CD4-positive, alpha-beta T cell (primary cell): ENCODE results near the gene MYO1C. TPM values are rescaled to one million over a fixed set of nuclear protein-coding genes. Genes with fewer than 3 reads are reported as not detected.

Experiments used
- ATAC-seq: fragments of 200-7000 bp; cut with Tn5 transposase; one replicate; pipeline ENCODE4 v1.10.0; 2022; ENCODE audit warnings: mild to moderate bottlenecking; ENCODE audit not compliant: poor library complexity
- CTCF ChIA-PET: fragments of 350-600 bp; sonication (Branson Sonifier 250); formaldehyde crosslinking; loops from one replicate; lab custom pipeline; 2021; ENCODE audit warnings: antibody characterized with exemption, inconsistent platforms; lab: Charles Lee
- POLR2A ChIA-PET: fragments of 350-600 bp; sonication (Branson Sonifier 250); formaldehyde crosslinking; loops from one replicate; lab custom pipeline; 2021; ENCODE audit warnings: antibody characterized with exemption, inconsistent platforms; lab: Charles Lee
- DNase-seq, 14 experiments: peaks; one replicate each; pipeline ENCODE4 v3.0.0-alpha.2; 2013 to 2020; ENCODE audit warnings: mixed read lengths in 2 of 14
- H3K27ac ChIP-seq, 2 donors: one replicate each; pipeline versions ENCODE4 v1.5.1 to v1.7.0; 2013; ENCODE audit warnings: low read length in 2 of 2, low read depth in 1 of 2, mild to moderate bottlenecking in 1 of 2
- H3K27me3 ChIP-seq, 2 experiments: 1 replicate in 1 of 2; 2 replicates in 1 of 2; pipeline versions ENCODE4 v1.6.1 to v1.7.0; 2013; ENCODE audit warnings: low read length in 2 of 2, control low read depth in 1 of 2, mild to moderate bottlenecking in 1 of 2, moderate library complexity in 1 of 2; ENCODE audit not compliant: insufficient read depth in 2 of 2, control insufficient read depth in 1 of 2
- H3K36me3 ChIP-seq: one replicate; pipeline ENCODE4 v1.6.1; 2013; ENCODE audit warnings: low read length, control low read depth; ENCODE audit not compliant: insufficient read depth
- H3K4me1 ChIP-seq: one replicate; pipeline ENCODE4 v1.6.1; 2013; ENCODE audit warnings: low read length, control low read depth; ENCODE audit not compliant: insufficient read depth
- H3K4me3 ChIP-seq: one replicate; pipeline ENCODE4 v1.5.1; 2013; ENCODE audit warnings: mild to moderate bottlenecking, low read length, moderate library complexity
- H3K9me3 ChIP-seq, 2 experiments: 1 replicate in 1 of 2; 2 replicates in 1 of 2; pipeline versions ENCODE4 v1.6.1 to v1.7.0; 2013; ENCODE audit warnings: low read length in 2 of 2, mild to moderate bottlenecking in 2 of 2, control low read depth in 1 of 2, moderate library complexity in 1 of 2; ENCODE audit not compliant: control insufficient read depth in 1 of 2, insufficient read depth in 1 of 2
- H3K27ac Mint-ChIP-seq: one replicate; pipeline ENCODE4 v1.8.0; 2020; ENCODE audit warnings: mixed read lengths
- H3K27me3 Mint-ChIP-seq: one replicate; pipeline ENCODE4 v1.8.0; 2021; ENCODE audit warnings: mixed read lengths
- H3K36me3 Mint-ChIP-seq: one replicate; pipeline ENCODE4 v1.8.0; 2021; ENCODE audit warnings: low read depth, mixed read lengths
- H3K4me1 Mint-ChIP-seq: one replicate; pipeline ENCODE4 v1.8.0; 2021; ENCODE audit warnings: low read depth, mixed read lengths
- H3K4me3 Mint-ChIP-seq: one replicate; pipeline ENCODE4 v1.8.0; 2020; ENCODE audit warnings: mild to moderate bottlenecking, mixed read lengths
- H3K9me3 Mint-ChIP-seq: one replicate; pipeline ENCODE4 v1.8.0; 2020; ENCODE audit warnings: mixed read lengths
- CTCF ChIP-seq: fragments of 200-600 bp; IDR thresholded peaks from one replicate; pipeline ENCODE4 v1.8.0; 2022; ENCODE audit warnings: antibody characterized with exemption, mild to moderate bottlenecking
- intact Hi-C, 2 experiments: fragments of 100-400 bp; cut with DNase I in 1 of 2; cut with micrococcal nuclease in 1 of 2; formaldehyde crosslinking; loops; one replicate each; pipeline versions ENCODE4 v1.15.1 to v1.9.0; 2023 to 2025; cut with DNase I, micrococcal nuclease
- polyA plus RNA-seq, 2 donors: library from polyadenylated mRNA; unstranded; fragments of 120-200 nt; gene quantifications; one replicate each; pipeline ENCODE4 v1.2.1, GENCODE V29; 2013
- total RNA-seq, 174 experiments: library from RNA in 2 of 174; stranded (reverse) in 2 of 174; gene quantifications; one replicate each; pipeline ENCODE4 v1.2.3 and lab custom pipeline; 2021 to 2026

The MYO1C gene, protein sequence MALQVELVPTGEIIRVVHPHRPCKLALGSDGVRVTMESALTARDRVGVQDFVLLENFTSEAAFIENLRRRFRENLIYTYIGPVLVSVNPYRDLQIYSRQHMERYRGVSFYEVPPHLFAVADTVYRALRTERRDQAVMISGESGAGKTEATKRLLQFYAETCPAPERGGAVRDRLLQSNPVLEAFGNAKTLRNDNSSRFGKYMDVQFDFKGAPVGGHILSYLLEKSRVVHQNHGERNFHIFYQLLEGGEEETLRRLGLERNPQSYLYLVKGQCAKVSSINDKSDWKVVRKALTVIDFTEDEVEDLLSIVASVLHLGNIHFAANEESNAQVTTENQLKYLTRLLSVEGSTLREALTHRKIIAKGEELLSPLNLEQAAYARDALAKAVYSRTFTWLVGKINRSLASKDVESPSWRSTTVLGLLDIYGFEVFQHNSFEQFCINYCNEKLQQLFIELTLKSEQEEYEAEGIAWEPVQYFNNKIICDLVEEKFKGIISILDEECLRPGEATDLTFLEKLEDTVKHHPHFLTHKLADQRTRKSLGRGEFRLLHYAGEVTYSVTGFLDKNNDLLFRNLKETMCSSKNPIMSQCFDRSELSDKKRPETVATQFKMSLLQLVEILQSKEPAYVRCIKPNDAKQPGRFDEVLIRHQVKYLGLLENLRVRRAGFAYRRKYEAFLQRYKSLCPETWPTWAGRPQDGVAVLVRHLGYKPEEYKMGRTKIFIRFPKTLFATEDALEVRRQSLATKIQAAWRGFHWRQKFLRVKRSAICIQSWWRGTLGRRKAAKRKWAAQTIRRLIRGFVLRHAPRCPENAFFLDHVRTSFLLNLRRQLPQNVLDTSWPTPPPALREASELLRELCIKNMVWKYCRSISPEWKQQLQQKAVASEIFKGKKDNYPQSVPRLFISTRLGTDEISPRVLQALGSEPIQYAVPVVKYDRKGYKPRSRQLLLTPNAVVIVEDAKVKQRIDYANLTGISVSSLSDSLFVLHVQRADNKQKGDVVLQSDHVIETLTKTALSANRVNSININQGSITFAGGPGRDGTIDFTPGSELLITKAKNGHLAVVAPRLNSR
- total RNA-seq (10 to 100 TPM; 21.0 to 24.7 TPM), total RNA-seq (lab: John Stamatoyannopoulos, UW) (15.3 to 115 (median 34.7) reads per million in 172 experiments)
- 10.7 TPM for polyA plus RNA-seq (2013, experiment 1 of 2)
- polyA plus RNA-seq (2013, experiment 2 of 2): 13.7 TPM

DNA sequence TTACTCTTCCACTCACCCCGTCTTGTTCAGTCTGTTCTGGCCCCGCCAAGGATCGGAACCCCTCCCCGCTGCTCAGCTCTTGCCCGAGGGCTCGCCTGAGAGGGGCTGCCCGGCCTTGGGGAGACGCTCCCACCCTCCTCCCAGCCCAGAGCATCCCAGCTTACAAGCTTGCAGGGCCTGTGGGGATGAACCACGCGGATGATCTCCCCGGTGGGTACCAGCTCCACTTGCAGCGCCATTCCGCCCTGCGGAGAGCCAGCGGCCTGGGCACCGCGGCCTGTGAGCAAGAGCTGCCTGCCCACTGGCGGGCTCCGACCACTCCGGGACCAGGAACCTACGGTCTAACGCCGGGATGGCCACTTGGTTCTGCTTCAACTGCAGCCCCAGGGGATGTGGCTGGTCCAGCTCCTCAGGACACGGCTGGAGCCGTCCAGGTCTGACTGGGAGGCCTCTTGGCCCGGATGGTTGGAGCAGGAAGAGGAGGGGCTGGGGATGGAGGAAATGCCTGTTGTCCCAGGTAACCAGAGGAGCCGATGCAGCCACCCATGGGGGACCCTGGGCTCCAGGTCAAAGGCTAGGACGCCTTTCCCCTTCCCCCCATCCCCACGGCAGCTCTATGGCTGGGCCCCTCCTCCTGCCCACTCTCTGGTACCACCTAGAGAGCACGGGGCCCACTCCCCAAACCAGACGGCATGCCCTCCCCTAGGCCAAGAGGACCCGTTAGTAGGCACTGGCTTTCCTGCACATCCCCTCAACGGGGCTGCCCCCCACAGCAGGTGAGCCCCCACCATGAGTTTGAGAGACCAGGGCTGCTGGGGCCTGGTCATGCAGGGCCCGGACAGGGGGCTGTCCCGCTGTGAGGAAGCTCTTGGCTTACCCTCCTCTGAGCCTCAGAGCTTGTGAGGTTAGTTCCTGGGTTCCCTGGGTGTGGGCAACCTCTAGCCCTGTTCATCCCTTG, at the start of gene MYO1C:
Gene MYO1C (minus strand): TSS at position 438 of the 958 bp plus-strand sequence. CDS start 199 bp downstream, at position 239.
- no peak for ATAC-seq
- peak in 1 of 14 experiments; percentile 42 for DNase-seq
- no peaks in the 10 kb centered on the region for H3K27me3 Mint-ChIP-seq
- peaks cover 35% of the 10 kb centered on the region for H3K36me3 Mint-ChIP-seq
- peaks cover 34% of the 10 kb centered on the region for H3K4me1 Mint-ChIP-seq
- no peaks in the 10 kb centered on the region for H3K9me3 Mint-ChIP-seq
- Histone ChIP-seq H3K27me3 (no peaks in the 10 kb centered on the region), H3K27ac (no peak within 1 kb of the TSS), H3K4me1 (peaks cover 52% of the 10 kb centered on the region), H3K9me3 (no peaks in the 10 kb centered on the region), H3K36me3 (peaks cover 28% of the 10 kb centered on the region), H3K4me3 (peak within 1 kb of the TSS; percentile 49)
- POLR2A ChIA-PET: interaction anchor here (1.1 to 4.1 kb wide), 4 partner anchors 24 to 36 kb away, joined by 3 to 33 read pairs (median 6); partner anchors contain the start of genes CRK and INPP5K
- CTCF ChIA-PET: interaction anchor here (1.1 kb wide), 1 partner anchor 23 kb away, joined by 5 read pairs; no protein-coding TSS in a partner anchor
- peak within 1 kb of the TSS; percentile 80 for H3K27ac Mint-ChIP-seq
- TF ChIP-seq CTCF: no peak
- intact Hi-C loops: loop anchor here (2.0 to 5.0 kb wide), 2 partner anchors 22 to 35 kb away; partner anchors contain the start of gene CRK (in 1 of the 2)
- H3K4me3 Mint-ChIP-seq: peak within 1 kb of the TSS; percentile 91

DNA sequence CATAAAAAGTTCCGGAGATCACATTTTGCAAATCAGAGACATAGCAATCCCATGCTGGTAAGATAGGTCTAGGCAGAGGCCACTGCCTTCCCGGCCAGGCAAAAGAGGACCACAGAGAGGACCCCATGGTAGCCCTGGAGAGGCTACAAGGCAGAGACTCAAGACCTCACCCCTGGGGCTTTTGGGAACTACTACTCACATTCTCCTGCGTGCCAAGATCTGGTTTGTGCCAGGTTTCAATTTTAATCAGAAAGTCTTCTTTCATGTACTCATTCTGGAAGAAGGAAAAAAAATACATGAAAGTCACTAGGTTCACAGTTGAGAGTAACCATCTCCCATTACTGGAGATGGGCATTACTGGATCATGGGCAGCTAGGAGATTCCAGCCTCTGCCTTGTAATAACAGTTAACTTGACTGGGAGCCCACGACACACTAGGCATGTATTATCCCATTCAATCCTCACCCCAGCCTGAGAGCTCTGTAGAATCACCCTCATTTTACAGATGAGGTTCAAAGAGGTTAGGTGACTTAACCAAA, 49.0 kb upstream of the MYO1C start:
- TF ChIP-seq CTCF: no peak
- no peaks in the 10 kb centered on the region for H3K4me1 Mint-ChIP-seq
- intact Hi-C loops: no loop called here
- ChIA-PET POLR2A (no interaction called here), CTCF (no interaction called here)
- no peaks in the 10 kb centered on the region for H3K9me3 ChIP-seq
- H3K4me3 ChIP-seq: no peak overlapping the region
- no peak overlapping the region for H3K4me3 Mint-ChIP-seq
- H3K27ac ChIP-seq: no peak overlapping the region
- no peaks in the 10 kb centered on the region for H3K9me3 Mint-ChIP-seq
- H3K36me3 Mint-ChIP-seq: peaks cover 69% of the 10 kb centered on the region
- no peak for DNase-seq
- peaks cover 73% of the 10 kb centered on the region for H3K36me3 ChIP-seq
- H3K4me1 ChIP-seq: no peaks in the 10 kb centered on the region
- ATAC-seq: no peak
- H3K27ac Mint-ChIP-seq: no peak overlapping the region
- no peaks in the 10 kb centered on the region for H3K27me3 Mint-ChIP-seq
- H3K27me3 ChIP-seq: no peaks in the 10 kb centered on the region
